ENCODE measurements around the gene TRIO. TPM values are rescaled to one million over a fixed set of nuclear protein-coding genes. Genes with fewer than 3 reads are reported as not detected.
A peak's percentile ranks its signal among the peaks of the same experiment; 100 is the strongest.

Gene TRIO
- total RNA-seq, 1 donor = 211 TPM

- no peak for TF ChIP-seq CTCF (IDR thresholded peaks at IDR 0.05; ENCODE audit: insufficient read depth, low read length)
- peak overlapping the region; percentile 87 for H3K4me3 ChIP-seq (ENCODE audit: low read depth, low read length)
- DNase-seq (ENCODE audit: low read depth) = no peak
Measured at GRCh38 chr5:14145435-14146334, 2.5 kb downstream of the TRIO start.

GRCh38 chr5:14146725-14147124, 3.6 kb downstream of the TRIO start:
- peak overlapping the region; percentile 87 for H3K4me3 ChIP-seq (ENCODE audit: low read depth, low read length)
- no peak for DNase-seq (ENCODE audit: low read depth)
- TF ChIP-seq CTCF (IDR thresholded peaks at IDR 0.05; ENCODE audit: insufficient read depth, low read length) = no peak

GRCh38 chr5:14147210-14147609, 4.1 kb downstream of the TRIO start:
- no peak overlapping the region for H3K4me3 ChIP-seq (ENCODE audit: low read depth, low read length)
- TF ChIP-seq CTCF (IDR thresholded peaks at IDR 0.05; ENCODE audit: insufficient read depth, low read length) = no peak

GRCh38 chr5:14148483-14148882, 5.3 kb downstream of the TRIO start:
- no peak for DNase-seq (ENCODE audit: low read depth)
- TF ChIP-seq CTCF (IDR thresholded peaks at IDR 0.05; ENCODE audit: insufficient read depth, low read length) = no peak
- no peak overlapping the region for H3K4me3 ChIP-seq (ENCODE audit: low read depth, low read length)

More at GRCh38 chr5:14147210-14147609, 4.1 kb downstream of the TRIO start:
- no peak for DNase-seq (ENCODE audit: low read depth)

- no peak for TF ChIP-seq CTCF (IDR thresholded peaks at IDR 0.05; ENCODE audit: insufficient read depth, low read length)
- no peak overlapping the region for H3K4me3 ChIP-seq (ENCODE audit: low read depth, low read length)
- DNase-seq (ENCODE audit: low read depth) = no peak
Measured at GRCh38 chr5:14148890-14149671, 5.9 kb downstream of the TRIO start.

- H3K4me3 ChIP-seq (ENCODE audit: low read depth, low read length) = no peak overlapping the region
- TF ChIP-seq CTCF (IDR thresholded peaks at IDR 0.05; ENCODE audit: insufficient read depth, low read length) = no peak
- DNase-seq (ENCODE audit: low read depth) = no peak
Measured at GRCh38 chr5:14149672-14150274, 6.6 kb downstream of the TRIO start.
